ENCODE results near the gene RARA.

The RARA gene

GRCh38 chr17:40340327-40340726 is 31.3 kb downstream of the RARA start:
- ATAC-seq (ENCODE audit: insufficient read depth, low read depth) (no peak), DNase-seq (no peak)
- H3K4me1 ChIP-seq (ENCODE audit: insufficient read depth, low read length), result peaks cover 10% of the 10 kb centered on the region
- H3K27me3 ChIP-seq (ENCODE audit: insufficient read depth, low read length, poor library complexity), result no peaks in the 10 kb centered on the region
- no peak overlapping the region for H2AFZ ChIP-seq (ENCODE audit: low read depth, low read length)
- H3K36me3 ChIP-seq (ENCODE audit: insufficient read depth, low read length), result no peaks in the 10 kb centered on the region
- no peak overlapping the region for H3K4me3 ChIP-seq (ENCODE audit: low read depth in 1 of 2, low read length in 2 of 2)
- H3K9ac ChIP-seq (ENCODE audit: low read depth, low read length), result no peak overlapping the region
- H3K4me2 ChIP-seq (ENCODE audit: insufficient read depth, low read length), result no peak overlapping the region
- H3K9me3 ChIP-seq (ENCODE audit: insufficient read depth, low read length, severe bottlenecking), result no peaks in the 10 kb centered on the region
- no peak for TF ChIP-seq CTCF (IDR thresholded peaks at IDR 0.05; ENCODE audit: borderline replicate concordance, extremely low read depth, low read length, poor library complexity, severe bottlenecking)
- TF ChIP-seq EZH2 (IDR thresholded peaks at IDR 0.05; ENCODE audit: borderline replicate concordance, low read depth, low read length, severe bottlenecking), result no peak
- peaks cover 11% of the 10 kb centered on the region for H4K20me1 ChIP-seq (ENCODE audit: insufficient read depth, low read length)
- H3K27ac ChIP-seq (ENCODE audit: low read length), result no peak overlapping the region
- no peaks in the 10 kb centered on the region for H3K79me2 ChIP-seq (ENCODE audit: insufficient read depth, low read length)

- DNase-seq (peak; percentile 57), ATAC-seq (ENCODE audit: insufficient read depth, low read depth) (peak; percentile 62; the same call in 2 of the 3 replicates)
- Histone ChIP-seq H3K27ac (ENCODE audit: low read length) (no peak overlapping the region), H3K27me3 (ENCODE audit: insufficient read depth, low read length, poor library complexity) (no peaks in the 10 kb centered on the region), H3K9me3 (ENCODE audit: insufficient read depth, low read length, severe bottlenecking) (no peaks in the 10 kb centered on the region), H3K36me3 (ENCODE audit: insufficient read depth, low read length) (no peaks in the 10 kb centered on the region), H3K4me2 (ENCODE audit: insufficient read depth, low read length) (peak overlapping the region; percentile 37), H3K79me2 (ENCODE audit: insufficient read depth, low read length) (no peaks in the 10 kb centered on the region), H3K9ac (ENCODE audit: low read depth, low read length) (peak overlapping the region; percentile 22; the same call in 1 of the 2 replicates), H4K20me1 (ENCODE audit: insufficient read depth, low read length) (peaks cover 11% of the 10 kb centered on the region), H3K4me1 (ENCODE audit: insufficient read depth, low read length) (peaks cover 10% of the 10 kb centered on the region), H3K4me3 (ENCODE audit: low read depth in 1 of 2, low read length in 2 of 2) (peak overlapping the region in 1 of 2 experiments; percentile 37; a peak in 1 of 4 replicates), H2AFZ (ENCODE audit: low read depth, low read length) (no peak overlapping the region)
- TF ChIP-seq EZH2 (IDR thresholded peaks at IDR 0.05; ENCODE audit: borderline replicate concordance, low read depth, low read length, severe bottlenecking) (no peak), CTCF (IDR thresholded peaks at IDR 0.05; ENCODE audit: borderline replicate concordance, extremely low read depth, low read length, poor library complexity, severe bottlenecking) (no peak)
These were observed 32.2 kb downstream of the RARA start for GRCh38 chr17:40340880-40341807.

GRCh38 chr17:40341808-40342503 is 33.0 kb downstream of the RARA start:
- peaks cover 11% of the 10 kb centered on the region for H4K20me1 ChIP-seq (ENCODE audit: insufficient read depth, low read length)
- H3K9me3 ChIP-seq (ENCODE audit: insufficient read depth, low read length, severe bottlenecking), result no peaks in the 10 kb centered on the region
- H3K27me3 ChIP-seq (ENCODE audit: insufficient read depth, low read length, poor library complexity), result no peaks in the 10 kb centered on the region
- peaks cover 10% of the 10 kb centered on the region for H3K4me1 ChIP-seq (ENCODE audit: insufficient read depth, low read length)
- H3K79me2 ChIP-seq (ENCODE audit: insufficient read depth, low read length), result no peaks in the 10 kb centered on the region
- H2AFZ ChIP-seq (ENCODE audit: low read depth, low read length), result no peak overlapping the region
- no peak overlapping the region; the same call in 1 of the 2 replicates for H3K9ac ChIP-seq (ENCODE audit: low read depth, low read length)
- H3K4me2 ChIP-seq (ENCODE audit: insufficient read depth, low read length), result peak overlapping the region; percentile 37
- no peak for TF ChIP-seq CTCF (IDR thresholded peaks at IDR 0.05; ENCODE audit: borderline replicate concordance, extremely low read depth, low read length, poor library complexity, severe bottlenecking)
- no peak for TF ChIP-seq EZH2 (IDR thresholded peaks at IDR 0.05; ENCODE audit: borderline replicate concordance, low read depth, low read length, severe bottlenecking)
- no peak for DNase-seq
- H3K27ac ChIP-seq (ENCODE audit: low read length), result no peak overlapping the region
- peak; percentile 18; the same call in 1 of the 3 replicates for ATAC-seq (ENCODE audit: insufficient read depth, low read depth)
- H3K36me3 ChIP-seq (ENCODE audit: insufficient read depth, low read length), result no peaks in the 10 kb centered on the region
- H3K4me3 ChIP-seq (ENCODE audit: low read depth in 1 of 2, low read length in 2 of 2), result no peak overlapping the region
